Measurements from ENCODE around the gene BAIAP2L2. TPM values are rescaled to one million over a fixed set of nuclear protein-coding genes. Genes with fewer than 3 reads are reported as not detected.

BAIAP2L2 gene
- total RNA-seq, 4 donors from 2014 or later, result 0.13 to 1.1 (median 0.58) TPM

DNA sequence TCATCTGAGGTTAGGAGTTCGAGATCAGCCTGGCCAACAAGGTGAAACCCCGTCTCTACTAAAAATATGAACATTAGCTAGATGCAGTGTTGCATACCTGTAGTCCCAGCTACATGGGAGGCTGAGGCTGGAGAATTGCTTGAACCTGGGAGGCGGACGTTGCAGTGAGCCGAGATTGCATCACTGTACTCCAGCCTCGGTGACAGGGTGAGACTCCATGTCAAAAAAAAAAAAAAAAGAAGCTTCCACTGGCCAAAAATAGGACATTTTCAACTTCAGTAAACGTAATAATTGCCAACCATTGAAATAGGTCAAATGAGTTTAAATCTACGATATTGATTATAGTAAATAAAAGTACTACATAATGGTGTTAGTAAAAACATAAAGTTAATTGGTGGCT, 6.8 kb downstream of the BAIAP2L2 start:
- H3K4me1 ChIP-seq, result peaks cover 0 to 12% (median 3%) of the 10 kb centered on the region in 4 donors
- TF ChIP-seq POLR2A (IDR thresholded peaks at IDR 0.05; ENCODE audit: low read depth) (no peak), EP300 (IDR thresholded peaks at IDR 0.05) (no peak), POLR2AphosphoS5 (IDR thresholded peaks at IDR 0.05) (no peak)
- TF ChIP-seq, protein P1, sequence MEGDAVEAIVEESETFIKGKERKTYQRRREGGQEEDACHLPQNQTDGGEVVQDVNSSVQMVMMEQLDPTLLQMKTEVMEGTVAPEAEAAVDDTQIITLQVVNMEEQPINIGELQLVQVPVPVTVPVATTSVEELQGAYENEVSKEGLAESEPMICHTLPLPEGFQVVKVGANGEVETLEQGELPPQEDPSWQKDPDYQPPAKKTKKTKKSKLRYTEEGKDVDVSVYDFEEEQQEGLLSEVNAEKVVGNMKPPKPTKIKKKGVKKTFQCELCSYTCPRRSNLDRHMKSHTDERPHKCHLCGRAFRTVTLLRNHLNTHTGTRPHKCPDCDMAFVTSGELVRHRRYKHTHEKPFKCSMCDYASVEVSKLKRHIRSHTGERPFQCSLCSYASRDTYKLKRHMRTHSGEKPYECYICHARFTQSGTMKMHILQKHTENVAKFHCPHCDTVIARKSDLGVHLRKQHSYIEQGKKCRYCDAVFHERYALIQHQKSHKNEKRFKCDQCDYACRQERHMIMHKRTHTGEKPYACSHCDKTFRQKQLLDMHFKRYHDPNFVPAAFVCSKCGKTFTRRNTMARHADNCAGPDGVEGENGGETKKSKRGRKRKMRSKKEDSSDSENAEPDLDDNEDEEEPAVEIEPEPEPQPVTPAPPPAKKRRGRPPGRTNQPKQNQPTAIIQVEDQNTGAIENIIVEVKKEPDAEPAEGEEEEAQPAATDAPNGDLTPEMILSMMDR (IDR thresholded peaks at IDR 0.05), result no peak
- DNase-seq (ENCODE audit: extremely low spot score), result no peak
- no peak overlapping the region for H3K27ac ChIP-seq (replicated peaks in 1 of 4)
- peaks cover 0 to under 1% (median 0%) of the 10 kb centered on the region in 4 donors for H3K36me3 ChIP-seq
- no peaks in the 10 kb centered on the region for H3K9me3 ChIP-seq
- WGBS, result 75% methylated on average over 8 of the region's 8 CpGs
- H3K4me3 ChIP-seq, result no peak overlapping the region
- intact Hi-C loops (cut with DNase I), result loop anchor here (5.0 kb wide), 1 partner anchor 46 kb away; the partner anchor contains the start of gene PICK1
- H3K27me3 ChIP-seq, result no peaks in the 10 kb centered on the region

DNA sequence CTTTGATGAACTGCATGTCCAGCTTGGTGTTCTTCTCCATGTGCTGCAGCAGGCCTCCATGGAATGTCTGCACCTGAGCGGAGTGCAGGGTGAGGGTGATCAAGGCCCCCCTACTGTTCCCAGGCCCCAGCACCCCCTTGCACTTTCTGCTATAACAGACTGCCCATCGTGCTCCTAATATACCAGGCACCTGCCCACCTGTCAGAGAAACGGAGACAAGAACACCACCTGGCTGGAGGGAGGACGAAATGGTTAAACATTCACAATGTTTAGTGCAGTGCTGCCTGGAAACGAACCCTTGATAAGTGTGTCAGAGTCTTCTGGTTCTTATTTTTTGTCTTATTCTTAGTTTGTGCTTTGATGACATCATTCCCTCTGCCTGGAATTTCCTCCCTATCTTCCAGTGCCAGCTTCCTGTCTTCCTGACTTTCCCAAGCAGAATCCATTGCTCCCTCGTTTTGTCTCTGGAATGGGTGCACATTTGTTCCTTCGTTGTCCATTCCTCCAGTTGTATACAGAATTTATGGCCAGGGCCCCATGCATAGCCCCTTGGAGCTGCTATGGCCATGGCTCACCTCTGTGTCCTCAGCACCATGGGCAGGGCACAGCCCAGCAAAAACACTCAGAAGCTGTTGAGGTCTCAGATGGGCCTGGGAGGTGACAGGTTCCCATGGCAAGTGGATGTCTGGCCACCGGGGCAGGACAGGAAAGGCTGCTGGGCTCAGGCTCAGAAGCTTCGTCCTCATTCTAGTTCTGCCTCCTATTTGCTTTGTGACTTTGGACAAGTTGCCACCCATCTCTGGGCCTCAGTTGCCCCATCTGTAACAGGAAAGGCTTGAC, 11.9 kb downstream of the BAIAP2L2 start:
- H3K4me1 ChIP-seq, result peaks cover 0 to 14% (median 13%) of the 10 kb centered on the region in 4 donors
- H3K4me3 ChIP-seq, result no peak overlapping the region
- H3K27ac ChIP-seq (replicated peaks in 1 of 4), result no peak overlapping the region
- 56% methylated on average over 7 of the region's 9 CpGs for WGBS
- no peaks in the 10 kb centered on the region for H3K9me3 ChIP-seq
- DNase-seq (ENCODE audit: extremely low spot score), result no peak
- no peaks in the 10 kb centered on the region for H3K36me3 ChIP-seq
- intact Hi-C loops (cut with DNase I), result no loop called here
- peaks cover 0 to 6% (median 0%) of the 10 kb centered on the region in 4 donors for H3K27me3 ChIP-seq
- TF ChIP-seq EP300 (IDR thresholded peaks at IDR 0.05), result no peak
- no peak for TF ChIP-seq POLR2AphosphoS5 (IDR thresholded peaks at IDR 0.05)
- no peak for TF ChIP-seq POLR2A (IDR thresholded peaks at IDR 0.05; ENCODE audit: low read depth)
- TF ChIP-seq, protein P1 (IDR thresholded peaks at IDR 0.05), result no peak

DNA sequence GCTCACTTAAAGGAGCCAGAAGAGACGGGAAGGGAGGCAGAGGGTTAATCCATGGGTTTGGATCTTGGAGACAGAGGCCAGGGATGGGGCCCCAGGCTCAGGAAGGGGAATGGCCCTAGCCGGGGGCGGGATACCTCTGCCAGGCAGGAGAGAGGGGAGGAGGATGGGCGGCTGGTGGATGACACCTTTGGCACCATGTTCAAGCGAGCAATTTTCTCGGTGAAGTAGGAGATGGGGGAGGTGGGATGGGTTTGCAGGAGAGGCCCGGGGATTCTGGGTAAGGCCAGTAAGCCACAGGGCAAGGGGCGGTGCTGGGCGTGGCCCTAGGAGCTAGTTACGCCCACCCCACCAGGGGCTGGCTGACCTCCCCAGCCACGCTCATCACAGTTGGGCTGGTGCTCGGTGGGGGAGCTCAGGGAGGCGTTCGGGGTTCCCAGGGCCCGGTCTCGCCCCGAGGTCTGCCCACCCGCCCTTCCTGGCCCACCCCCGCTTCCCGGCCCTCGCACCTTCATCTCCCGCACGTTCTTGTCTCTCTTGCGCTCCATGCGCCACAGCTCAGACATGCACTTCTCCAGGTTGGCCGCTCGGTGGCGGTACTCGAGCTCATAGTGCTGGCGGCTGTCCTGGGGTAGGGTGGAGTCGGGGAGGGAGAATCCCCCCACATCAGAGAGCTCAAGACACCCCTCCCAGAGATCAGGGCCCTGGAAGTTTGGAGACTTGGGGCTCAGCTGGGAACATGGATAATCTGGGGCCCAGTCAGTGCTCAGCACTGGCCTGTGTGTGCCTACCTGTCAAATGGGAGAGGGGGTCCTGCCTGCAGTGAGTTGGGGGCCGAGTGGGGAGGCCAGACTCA, 12.7 kb downstream of the BAIAP2L2 start:
- TF ChIP-seq, protein P1 (IDR thresholded peaks at IDR 0.05), result peak in 1 of 3 experiments; percentile 25
- TF ChIP-seq EP300 (IDR thresholded peaks at IDR 0.05) (no peak), POLR2A (IDR thresholded peaks at IDR 0.05; ENCODE audit: low read depth) (no peak), POLR2AphosphoS5 (IDR thresholded peaks at IDR 0.05) (no peak)
- no peak for DNase-seq (ENCODE audit: extremely low spot score)
- Histone ChIP-seq H3K27me3 (peaks cover 0 to 6% (median 0%) of the 10 kb centered on the region in 4 donors), H3K9me3 (no peaks in the 10 kb centered on the region), H3K27ac (replicated peaks in 1 of 4) (no peak overlapping the region), H3K4me3 (no peak overlapping the region), H3K4me1 (peaks cover 0 to 14% (median 13%) of the 10 kb centered on the region in 4 donors), H3K36me3 (no peaks in the 10 kb centered on the region)
- 41% methylated on average over 28 of the region's 32 CpGs for WGBS
- intact Hi-C loops (cut with DNase I), result no loop called here

DNA sequence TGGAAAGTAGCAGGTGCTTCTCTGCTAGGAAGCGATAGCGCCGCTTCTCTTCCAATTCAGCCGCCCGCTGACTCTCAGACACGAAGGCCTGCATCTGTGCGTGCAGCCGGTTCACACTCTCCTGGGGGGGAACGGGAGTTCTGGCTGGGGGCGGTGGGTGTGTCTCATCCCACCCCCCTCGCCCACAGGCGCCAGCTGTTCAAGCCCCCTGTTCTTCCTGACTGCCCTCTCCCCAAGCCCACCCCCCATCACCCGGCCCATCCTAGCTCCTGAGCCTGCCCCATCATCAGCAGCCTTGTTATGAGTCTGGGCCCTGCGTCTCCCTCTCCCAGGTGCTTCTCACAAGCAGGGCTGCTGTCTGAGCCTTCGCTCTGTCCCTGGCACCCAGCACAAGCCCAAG, 13.4 kb downstream of the BAIAP2L2 start:
- Histone ChIP-seq H3K9me3 (no peaks in the 10 kb centered on the region), H3K27me3 (peaks cover 0 to 6% (median 0%) of the 10 kb centered on the region in 4 donors), H3K36me3 (no peaks in the 10 kb centered on the region), H3K4me3 (no peak overlapping the region), H3K27ac (replicated peaks in 1 of 4) (no peak overlapping the region), H3K4me1 (peaks cover 0 to 14% (median 13%) of the 10 kb centered on the region in 4 donors)
- 73% methylated on average over 13 of the region's 15 CpGs for WGBS
- DNase-seq (ENCODE audit: extremely low spot score), result no peak
- intact Hi-C loops (cut with DNase I), result no loop called here
- TF ChIP-seq, protein P1 (IDR thresholded peaks at IDR 0.05), result no peak
- no peak for TF ChIP-seq POLR2AphosphoS5 (IDR thresholded peaks at IDR 0.05)
- TF ChIP-seq POLR2A (IDR thresholded peaks at IDR 0.05; ENCODE audit: low read depth), result no peak
- TF ChIP-seq EP300 (IDR thresholded peaks at IDR 0.05), result no peak
